Neural progenitor cell (in vitro differentiated cells): ENCODE data around the gene KRT40. TPM values are rescaled to one million over a fixed set of nuclear protein-coding genes. Genes with fewer than 3 reads are reported as not detected.
A peak's percentile ranks its signal among the peaks of the same experiment; 100 is the strongest.

ENCODE experiments used
- DNase-seq: peaks from one replicate; pipeline ENCODE4 v3.0.0-alpha.2; 2016; ENCODE audit warnings: low spot score
- H2AFZ ChIP-seq: fragments of 200-600 bp; sonication (generic); replicated peaks from 2 replicates; pipeline ENCODE4 v1.6.1; 2016; ENCODE audit warnings: antibody characterized with exemption
- H3F3A ChIP-seq: fragments of 200-600 bp; sonication (generic); 2 replicates; pipeline ENCODE4 v1.6.1; 2016; ENCODE audit warnings: antibody characterized with exemption, low read depth
- H3K27ac ChIP-seq: fragments of 200-600 bp; sonication (generic); 2 replicates; pipeline ENCODE4 v1.5.1; 2016; ENCODE audit warnings: mild to moderate bottlenecking
- H3K27me3 ChIP-seq: fragments of 200-600 bp; sonication (generic); 2 replicates; pipeline ENCODE4 v1.6.1; 2016; ENCODE audit warnings: mild to moderate bottlenecking, moderate library complexity
- H3K36me3 ChIP-seq: fragments of 200-600 bp; sonication (generic); 2 replicates; pipeline ENCODE4 v1.5.1; 2016
- H3K4me1 ChIP-seq: fragments of 200-600 bp; sonication (generic); 2 replicates; pipeline ENCODE4 v1.6.1; 2016; ENCODE audit warnings: mixed run types
- H3K4me2 ChIP-seq: fragments of 200-600 bp; sonication (generic); 2 replicates; pipeline ENCODE4 v1.6.1; 2016
- H3K4me3 ChIP-seq: fragments of 200-600 bp; sonication (generic); 2 replicates; pipeline ENCODE4 v1.5.1; 2016
- H3K79me2 ChIP-seq: fragments of 200-600 bp; sonication (generic); 2 replicates; pipeline ENCODE4 v1.6.1; 2016; ENCODE audit warnings: low read depth
- H3K9ac ChIP-seq: fragments of 200-600 bp; sonication (generic); 2 replicates; pipeline ENCODE4 v1.6.1; 2016
- H3K9me3 ChIP-seq: fragments of 200-600 bp; sonication (generic); 2 replicates; pipeline ENCODE4 v1.5.1; 2016; ENCODE audit warnings: low read depth
- H4K20me1 ChIP-seq: fragments of 200-600 bp; sonication (generic); 2 replicates; pipeline ENCODE4 v1.6.1; 2016; ENCODE audit warnings: low read depth
- H3K27ac Mint-ChIP-seq: 3 replicates; pipeline ENCODE4 v1.8.0; 2021; ENCODE audit warnings: mixed read lengths
- H3K27me3 Mint-ChIP-seq: 2 replicates; pipeline ENCODE4 v1.8.0; 2022; ENCODE audit warnings: low read depth, mild to moderate bottlenecking, inconsistent platforms, moderate library complexity, mixed read lengths; ENCODE audit not compliant: insufficient read depth
- H3K36me3 Mint-ChIP-seq: 3 replicates; pipeline ENCODE4 v1.8.0; 2021; ENCODE audit warnings: mixed read lengths
- H3K4me1 Mint-ChIP-seq: 3 replicates; pipeline ENCODE4 v1.8.0; 2021; ENCODE audit warnings: mixed read lengths
- H3K4me3 Mint-ChIP-seq: 3 replicates; pipeline ENCODE4 v1.8.0; 2021; ENCODE audit warnings: mild to moderate bottlenecking, moderate library complexity, mixed read lengths
- H3K9me3 Mint-ChIP-seq: 3 replicates; pipeline ENCODE4 v1.8.0; 2020; ENCODE audit warnings: mixed read lengths
- CTCF ChIP-seq: fragments of 200-600 bp; sonication (generic); IDR thresholded peaks from 2 replicates; pipeline ENCODE4 v1.5.1; 2017; ENCODE audit warnings: antibody characterized with exemption, mild to moderate bottlenecking
- EZH2 ChIP-seq: fragments of 200-600 bp; sonication (generic); IDR thresholded peaks from 2 replicates; pipeline ENCODE4 v1.6.1; 2017; ENCODE audit warnings: antibody characterized with exemption, mild to moderate bottlenecking, moderate library complexity
- EZH2phosphoT487 ChIP-seq: fragments of 200-600 bp; sonication (generic); IDR thresholded peaks from 2 replicates; pipeline ENCODE4 v1.6.1; 2017; ENCODE audit warnings: antibody characterized with exemption
- small RNA-seq: library from RNA; depleted of rRNA; stranded (forward); fragments of <200 nt; gene quantifications from one replicate; pipeline ENCODE3, GENCODE V24; 2015
- total RNA-seq: library from RNA; depleted of rRNA; stranded (reverse); fragments of >200 nt; gene quantifications from 2 replicates; pipeline ENCODE4 v1.2.3, GENCODE V29; 2015; ENCODE audit warnings: low replicate concordance

Gene KRT40
- total RNA-seq, 1 donor from 2014 or later, result not detected

GRCh38 chr17:40935624-40936023, 48.5 kb downstream of the KRT40 start:
- Mint-ChIP-seq H3K4me3 (no peak overlapping the region), H3K9me3 (no peaks in the 10 kb centered on the region), H3K4me1 (peaks cover 32% of the 10 kb centered on the region), H3K36me3 (no peaks in the 10 kb centered on the region), H3K27ac (no peak overlapping the region), H3K27me3 (no peaks in the 10 kb centered on the region)
- Histone ChIP-seq H3K9me3 (no peaks in the 10 kb centered on the region), H4K20me1 (no peaks in the 10 kb centered on the region), H3K36me3 (no peaks in the 10 kb centered on the region), H3K4me3 (no peak overlapping the region), H3K4me1 (peaks cover 50% of the 10 kb centered on the region), H3F3A (peaks cover 40% of the 10 kb centered on the region), H3K9ac (no peak overlapping the region), H3K27me3 (no peaks in the 10 kb centered on the region), H3K27ac (no peak overlapping the region), H3K4me2 (no peak overlapping the region), H2AFZ (no peak overlapping the region), H3K79me2 (no peaks in the 10 kb centered on the region)
- no peak for TF ChIP-seq CTCF
- no peak for TF ChIP-seq EZH2phosphoT487
- TF ChIP-seq EZH2, result no peak
- DNase-seq, result no peak

GRCh38 chr17:40932608-40933007, 51.5 kb downstream of the KRT40 start:
- Histone ChIP-seq H3K27ac (peak overlapping the region; percentile 95), H2AFZ (no peak overlapping the region), H3K4me1 (peaks cover 48% of the 10 kb centered on the region), H3K79me2 (no peaks in the 10 kb centered on the region), H3K27me3 (no peaks in the 10 kb centered on the region), H3K36me3 (no peaks in the 10 kb centered on the region), H3F3A (peaks cover 34% of the 10 kb centered on the region), H3K4me3 (no peak overlapping the region), H3K9me3 (no peaks in the 10 kb centered on the region), H3K9ac (no peak overlapping the region), H3K4me2 (peak overlapping the region; percentile 58), H4K20me1 (no peaks in the 10 kb centered on the region)
- TF ChIP-seq EZH2phosphoT487 (peak; percentile 22), CTCF (no peak)
- H3K4me3 Mint-ChIP-seq, result no peak overlapping the region
- H3K27ac Mint-ChIP-seq, result peak overlapping the region; percentile 86
- peak; percentile 93 for DNase-seq
- H3K9me3 Mint-ChIP-seq, result no peaks in the 10 kb centered on the region
- no peaks in the 10 kb centered on the region for H3K27me3 Mint-ChIP-seq
- peaks cover 27% of the 10 kb centered on the region for H3K4me1 Mint-ChIP-seq
- H3K36me3 Mint-ChIP-seq, result no peaks in the 10 kb centered on the region

- Histone ChIP-seq H3K4me2 (peak overlapping the region; percentile 58), H3K36me3 (no peaks in the 10 kb centered on the region), H3F3A (peaks cover 24% of the 10 kb centered on the region), H3K4me3 (no peak overlapping the region), H3K4me1 (peaks cover 39% of the 10 kb centered on the region), H3K79me2 (no peaks in the 10 kb centered on the region), H2AFZ (no peak overlapping the region), H3K9me3 (no peaks in the 10 kb centered on the region), H3K27me3 (no peaks in the 10 kb centered on the region), H4K20me1 (no peaks in the 10 kb centered on the region), H3K9ac (no peak overlapping the region), H3K27ac (peak overlapping the region; percentile 95)
- Mint-ChIP-seq H3K27ac (no peak overlapping the region), H3K9me3 (no peaks in the 10 kb centered on the region), H3K27me3 (no peaks in the 10 kb centered on the region), H3K36me3 (no peaks in the 10 kb centered on the region), H3K4me3 (no peak overlapping the region), H3K4me1 (peaks cover 19% of the 10 kb centered on the region)
- TF ChIP-seq EZH2 (no peak), CTCF (no peak)
- no peak for DNase-seq
Measured at GRCh38 chr17:40931311-40931710, 52.8 kb downstream of the KRT40 start.

Small RNAs within 50 kb of the gene (small RNA-seq; reads per million reads assigned to genes)
- not detected for gene KRTAP3-4P

Other genes with a start within 250 kb of the KRT40 start
- gene KRT25, start 229.0 kb downstream of the KRT40 start, total RNA-seq, result not detected in 2 replicates
- gene KRT26, start 212.1 kb downstream of the KRT40 start, total RNA-seq, result not detected in 2 replicates
- not detected in 2 replicates for gene KRT27, start 201.8 kb downstream of the KRT40 start, total RNA-seq
- gene KRT28, start 184.4 kb downstream of the KRT40 start, total RNA-seq, result not detected in 2 replicates
- 7.5 and 19.3 TPM in 2 replicates for gene KRT10, start 161.7 kb downstream of the KRT40 start, total RNA-seq
- gene KRT12, start 117.1 kb downstream of the KRT40 start, total RNA-seq, result not detected in 2 replicates
- not detected in 2 replicates for gene KRT20, start 99.1 kb downstream of the KRT40 start, total RNA-seq
- 0.60 TPM in 1 of 2 replicates, not detected in the other for gene KRT23, start 46.7 kb downstream of the KRT40 start, total RNA-seq
- not detected in 2 replicates for gene KRT39, start 17.4 kb downstream of the KRT40 start, total RNA-seq
- not detected in 2 replicates for gene KRTAP3-3, start 9.8 kb upstream of the KRT40 start, total RNA-seq
- gene KRTAP3-2, start 15.6 kb upstream of the KRT40 start, total RNA-seq, result not detected in 2 replicates
- gene KRTAP3-1, start 24.8 kb upstream of the KRT40 start, total RNA-seq, result not detected in 2 replicates
- gene KRTAP1-5, start 42.9 kb upstream of the KRT40 start, total RNA-seq, result not detected in 2 replicates
- not detected in 2 replicates for gene KRTAP1-4, start 45.9 kb upstream of the KRT40 start, total RNA-seq
- gene KRTAP1-3, start 50.5 kb upstream of the KRT40 start, total RNA-seq, result not detected in 2 replicates
- not detected in 2 replicates for gene KRTAP1-1, start 57.1 kb upstream of the KRT40 start, total RNA-seq
- gene KRTAP2-1, start 63.0 kb upstream of the KRT40 start, total RNA-seq, result not detected in 2 replicates
- not detected in 2 replicates for gene KRTAP2-2, start 70.9 kb upstream of the KRT40 start, total RNA-seq
- not detected in 2 replicates for gene KRTAP2-3, start 75.8 kb upstream of the KRT40 start, total RNA-seq
- gene KRTAP2-4, start 81.6 kb upstream of the KRT40 start, total RNA-seq, result not detected in 2 replicates
- not detected in 2 replicates for gene KRTAP4-7, start 99.8 kb upstream of the KRT40 start, total RNA-seq
- not detected in 2 replicates for gene KRTAP4-8, start 113.8 kb upstream of the KRT40 start, total RNA-seq
- not detected in 2 replicates for gene KRTAP4-16, start 117.9 kb upstream of the KRT40 start, total RNA-seq
- not detected in 2 replicates for gene KRTAP4-9, start 121.1 kb upstream of the KRT40 start, total RNA-seq
- not detected in 2 replicates for gene KRTAP4-11, start 134.0 kb upstream of the KRT40 start, total RNA-seq
- gene KRTAP4-12, start 139.9 kb upstream of the KRT40 start, total RNA-seq, result not detected in 2 replicates
- not detected in 2 replicates for gene KRTAP4-6, start 156.2 kb upstream of the KRT40 start, total RNA-seq
- gene KRTAP4-5, start 165.5 kb upstream of the KRT40 start, total RNA-seq, result not detected in 2 replicates
- gene KRTAP4-4, start 176.4 kb upstream of the KRT40 start, total RNA-seq, result not detected in 2 replicates
- gene KRTAP4-3, start 183.9 kb upstream of the KRT40 start, total RNA-seq, result not detected in 2 replicates
- gene KRTAP4-2, start 193.9 kb upstream of the KRT40 start, total RNA-seq, result not detected in 2 replicates
- 0.12 TPM in 1 of 2 replicates, not detected in the other for gene KRTAP4-1, start 200.6 kb upstream of the KRT40 start, total RNA-seq
- gene KRTAP9-1, start 205.6 kb upstream of the KRT40 start, total RNA-seq, result not detected in 2 replicates
- not detected in 2 replicates for gene KRTAP9-2, start 242.3 kb upstream of the KRT40 start, total RNA-seq
- not detected in 2 replicates for gene KRTAP9-3, start 248.1 kb upstream of the KRT40 start, total RNA-seq